22Rv1 (cell line): ENCODE results near the gene BPGM.

Source experiments
- CTCF ChIP-seq: fragments of 450-650 bp; IDR thresholded peaks from 2 replicates; pipeline ENCODE4 v1.5.1; 2017; ENCODE audit warnings: mild to moderate bottlenecking
- ZFX ChIP-seq: fragments of 450-650 bp; IDR thresholded peaks from 2 replicates; pipeline ENCODE4 v1.6.1; 2017; ENCODE audit warnings: antibody characterized with exemption, borderline replicate concordance

GRCh38 chr7:134710854-134711624 is 64.4 kb downstream of the BPGM start:
- no peak for TF ChIP-seq CTCF
- TF ChIP-seq ZFX: no peak
